ENCODE results near the gene JDP2.

Gene JDP2

DNA sequence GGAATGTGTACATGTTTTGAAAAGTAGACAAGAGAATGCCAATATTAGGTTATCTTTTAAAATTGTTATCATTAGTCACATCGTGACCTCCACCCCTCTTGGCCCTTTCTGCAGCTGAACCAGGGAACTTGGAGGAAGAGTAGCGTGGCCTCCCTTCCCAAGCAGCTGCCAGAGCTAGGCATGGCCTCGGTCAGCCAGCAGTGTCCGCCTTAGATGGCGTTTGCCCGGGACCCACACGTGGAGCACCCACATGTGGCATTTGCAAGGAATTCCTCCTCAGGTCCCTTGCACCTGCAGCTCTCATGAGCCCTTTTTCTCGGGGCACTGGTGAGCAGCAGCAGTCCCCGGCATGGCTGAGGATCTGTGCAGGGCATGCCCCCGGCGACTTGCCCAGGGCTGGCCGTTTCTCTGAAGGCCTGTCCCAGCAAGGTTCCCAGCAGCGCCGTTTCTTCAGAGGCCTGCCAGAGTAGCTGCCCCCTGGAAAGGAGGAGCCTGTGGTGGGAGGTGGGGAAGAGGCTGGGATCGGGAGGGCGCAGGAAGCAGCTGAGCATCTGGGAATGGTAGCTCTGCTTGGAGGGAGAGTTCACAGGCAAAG, 10.8 kb downstream of the JDP2 start:
- DNase-seq, result no peak

DNA sequence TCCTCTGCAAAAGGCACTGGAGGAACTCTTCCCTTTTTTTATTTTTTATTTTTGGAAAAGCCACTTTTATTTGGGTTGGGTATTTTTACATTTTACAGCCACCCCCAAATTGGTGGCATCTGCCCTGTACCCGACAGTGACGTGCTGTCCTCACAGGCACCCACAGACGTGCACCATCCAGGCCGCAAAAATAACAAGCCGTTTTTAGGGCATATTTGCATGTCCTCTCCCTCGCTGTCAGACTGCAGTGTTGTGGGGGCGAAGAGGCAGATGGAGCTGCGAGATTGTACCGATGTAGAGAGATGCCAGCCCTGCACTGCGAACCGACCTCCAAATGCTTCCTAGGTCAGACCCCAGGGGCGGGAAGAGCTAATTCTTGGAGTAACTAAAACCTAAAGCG, 12.2 kb downstream of the JDP2 start:
- DNase-seq, result no peak

DNA sequence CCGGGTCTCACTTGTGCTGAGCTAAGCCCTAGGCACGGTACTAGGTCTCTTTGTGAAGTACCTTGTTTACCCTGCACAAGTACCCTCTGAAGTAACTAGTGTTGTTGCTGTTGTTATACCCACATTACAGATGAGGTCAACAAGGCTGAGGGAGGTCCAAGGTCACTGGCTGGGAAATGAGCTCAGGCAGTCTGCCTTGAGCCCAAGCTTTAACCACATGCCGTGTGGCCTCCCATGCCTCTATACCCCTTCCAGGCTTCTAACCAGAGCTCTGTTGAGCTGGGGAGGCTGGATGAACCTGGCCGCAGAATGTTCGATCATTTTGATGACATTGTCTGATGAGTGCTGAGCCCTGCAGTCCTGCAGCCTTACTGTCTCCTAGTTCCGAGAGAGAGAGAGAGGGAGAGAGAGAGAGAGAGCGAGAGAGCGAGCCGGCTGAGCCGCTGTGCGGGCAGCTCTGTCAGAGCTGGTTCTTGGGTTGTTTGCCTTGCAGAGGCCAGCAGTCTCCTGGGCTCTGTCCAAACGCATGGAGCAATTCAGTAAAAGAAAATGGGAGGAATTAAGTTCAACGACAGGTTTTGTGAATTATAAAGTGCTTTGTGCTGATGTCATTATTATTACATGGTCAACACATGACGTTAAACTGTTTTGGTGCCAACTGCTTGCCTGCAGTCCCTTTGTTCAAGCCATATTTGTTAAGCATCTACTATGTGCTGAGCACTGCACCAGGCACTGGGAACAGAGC, 13.1 kb downstream of the JDP2 start:
- no peak for DNase-seq

DNA sequence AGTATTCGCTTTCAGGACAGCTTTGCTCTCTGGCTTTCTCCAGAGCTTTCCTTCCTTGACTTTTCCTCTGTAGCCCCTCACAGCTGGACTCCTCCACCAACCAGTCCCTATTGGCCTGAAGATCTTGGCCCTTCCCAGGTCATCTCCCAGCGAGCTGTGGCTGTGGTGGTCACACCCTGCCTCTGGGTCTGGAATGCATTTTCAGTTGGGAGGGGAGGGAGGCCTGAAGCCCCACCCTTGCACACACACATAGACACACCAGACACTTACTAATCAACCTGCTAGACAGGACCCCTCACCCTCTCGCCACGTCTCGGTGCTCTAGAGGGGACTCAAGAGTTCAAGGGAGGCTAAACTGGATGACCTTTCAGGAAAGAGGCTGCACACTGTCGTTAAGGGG, 13.9 kb downstream of the JDP2 start:
- DNase-seq, result no peak

DNA sequence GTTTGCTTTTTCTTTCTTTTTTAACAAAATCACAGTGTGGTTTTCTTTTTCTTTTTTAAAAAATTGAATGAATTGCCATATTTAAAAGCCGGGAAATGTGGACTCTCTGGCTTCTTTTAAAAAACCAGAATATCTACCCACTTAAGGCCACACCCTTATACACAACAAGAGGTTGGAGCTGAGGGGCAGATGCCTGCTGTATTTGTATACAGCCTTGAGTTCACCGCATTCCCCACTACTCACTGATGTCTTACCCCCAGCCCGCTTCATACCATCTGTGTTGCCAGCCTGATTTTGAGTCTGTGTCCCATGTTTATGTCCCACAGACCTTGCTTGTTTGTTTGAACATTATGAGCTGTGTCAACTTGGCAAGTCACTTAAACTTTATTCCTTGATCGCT, 14.3 kb downstream of the JDP2 start:
- DNase-seq, result no peak

DNA sequence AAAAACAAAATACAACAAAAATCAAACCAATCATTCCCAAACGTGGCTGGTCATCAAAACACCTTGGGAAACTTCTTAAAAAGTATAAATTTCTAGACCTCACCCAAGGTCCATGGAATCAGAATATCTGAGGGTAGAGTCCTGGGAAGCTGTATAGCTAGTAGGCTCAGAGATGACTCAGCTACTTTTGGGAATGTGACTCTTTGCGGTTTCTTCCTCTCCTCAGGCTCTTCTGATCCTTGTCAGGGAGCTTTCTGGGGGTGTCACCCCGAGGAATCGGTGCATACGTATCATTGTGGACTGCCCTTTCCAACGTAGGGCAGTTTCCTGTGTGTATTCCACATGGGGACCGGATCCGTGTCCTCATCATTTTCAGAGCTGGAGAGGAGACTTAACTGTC, 14.8 kb downstream of the JDP2 start:
- DNase-seq, result no peak

DNA sequence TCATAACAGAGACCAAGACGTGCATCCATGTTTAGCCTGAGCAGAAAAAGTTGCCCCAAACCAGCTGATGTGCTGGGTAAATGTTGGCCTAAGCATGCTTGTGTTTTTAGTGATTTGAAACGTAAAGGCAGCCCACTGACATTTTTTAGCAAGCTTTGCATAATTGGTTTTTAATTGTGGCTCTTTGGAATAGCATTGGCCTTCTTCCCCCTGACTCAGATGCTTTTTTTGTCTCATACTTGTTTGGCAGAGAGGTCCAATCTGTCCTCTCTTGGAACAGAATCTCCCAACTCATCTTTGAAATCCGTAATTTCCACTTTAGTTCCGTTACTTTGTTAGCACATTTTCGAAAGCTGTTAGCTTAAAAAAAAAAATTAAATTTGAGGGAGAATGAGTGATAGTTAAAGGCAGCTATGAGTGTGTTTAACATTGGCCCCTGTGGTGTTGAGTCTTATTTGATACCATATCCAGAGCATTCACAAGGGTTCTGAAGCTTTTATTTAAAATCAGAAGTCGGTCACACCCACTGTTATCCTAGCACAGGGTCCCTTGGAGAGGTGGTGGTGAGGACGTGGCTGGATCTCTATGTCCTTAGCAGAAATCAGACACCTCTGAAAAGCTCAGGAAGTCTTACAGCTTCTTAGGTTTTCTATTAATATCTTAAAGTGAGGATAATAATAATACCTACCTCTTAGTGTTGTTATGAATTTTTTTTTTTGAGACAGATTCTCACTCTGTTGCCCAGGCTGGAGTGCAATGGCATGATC, 15.6 kb downstream of the JDP2 start:
- no peak for DNase-seq

DNA sequence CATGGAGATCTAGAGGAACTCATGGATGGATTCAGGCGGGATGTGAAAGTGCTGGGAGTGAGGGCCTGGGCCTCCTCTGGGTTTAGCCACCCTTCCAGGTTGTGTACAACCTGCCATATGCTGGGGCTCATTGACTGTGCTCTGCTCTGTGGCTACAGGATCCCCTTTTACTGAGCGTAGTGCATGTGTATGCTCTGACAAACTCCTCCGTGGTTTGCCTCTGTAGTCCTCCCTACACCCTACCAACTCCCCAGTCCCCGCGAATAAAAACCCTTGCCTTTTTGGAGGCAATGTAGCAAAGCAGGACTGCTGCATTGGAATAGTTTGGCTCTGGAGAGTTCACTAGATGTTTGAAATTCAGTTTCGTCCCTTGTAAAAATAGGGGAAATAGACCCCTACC, 17.4 kb downstream of the JDP2 start:
- no peak for DNase-seq

DNA sequence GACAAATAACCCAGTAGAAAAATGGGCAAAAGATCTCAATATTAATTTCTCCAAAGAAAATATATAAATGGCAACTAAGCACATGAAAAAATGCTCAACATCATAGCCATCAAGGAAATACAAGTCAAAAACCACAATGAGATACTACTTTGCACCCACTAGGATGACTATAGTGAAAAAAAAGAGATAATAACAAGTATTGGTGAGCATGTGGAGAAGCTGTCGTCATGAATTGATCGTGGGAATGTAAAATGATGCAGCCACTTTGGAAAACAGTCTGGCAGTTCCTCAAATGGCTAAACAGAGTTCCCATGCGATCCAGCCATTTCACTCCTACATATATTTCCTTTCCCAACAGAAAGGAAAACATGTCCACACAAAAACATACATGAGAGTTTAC, 18.1 kb downstream of the JDP2 start:
- no peak for DNase-seq

DNA sequence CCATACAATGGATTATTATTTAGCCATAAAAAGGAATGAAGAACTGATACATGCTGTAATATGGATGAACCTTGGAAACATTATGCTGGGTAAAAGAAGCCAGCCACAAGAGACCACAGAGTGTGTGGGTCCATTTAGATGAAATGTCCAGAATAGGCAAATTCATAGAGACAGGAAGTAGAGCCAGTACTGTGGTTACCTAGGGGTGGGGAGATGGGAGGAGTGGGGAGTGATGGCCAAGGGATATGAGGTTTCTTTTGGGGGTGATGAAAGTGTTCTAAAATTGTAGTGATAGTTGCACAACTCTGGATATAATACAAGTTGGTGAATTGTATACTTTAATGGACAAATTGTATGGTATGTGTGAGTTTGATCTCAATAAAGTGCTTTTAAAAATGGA, 18.6 kb downstream of the JDP2 start:
- DNase-seq, result no peak

DNA sequence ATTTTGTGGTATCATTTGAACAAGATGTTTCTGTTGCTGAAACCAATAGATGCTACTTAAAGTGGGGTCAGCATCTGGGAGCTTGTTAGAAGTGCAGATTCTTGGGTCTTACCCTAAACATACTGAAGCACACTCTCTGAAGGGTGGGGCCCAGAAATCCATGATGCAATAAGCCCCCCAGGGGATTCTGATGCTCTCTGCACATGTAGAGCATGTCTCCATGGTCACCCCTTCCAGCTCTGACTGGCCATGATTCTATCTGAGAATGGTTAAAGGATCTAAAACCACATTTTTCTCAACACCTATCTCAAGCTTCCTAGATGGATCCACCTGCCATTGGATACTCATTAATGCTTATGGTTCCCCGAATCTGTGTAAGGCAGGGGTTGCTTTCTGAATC, 20.4 kb downstream of the JDP2 start:
- DNase-seq, result no peak

DNA sequence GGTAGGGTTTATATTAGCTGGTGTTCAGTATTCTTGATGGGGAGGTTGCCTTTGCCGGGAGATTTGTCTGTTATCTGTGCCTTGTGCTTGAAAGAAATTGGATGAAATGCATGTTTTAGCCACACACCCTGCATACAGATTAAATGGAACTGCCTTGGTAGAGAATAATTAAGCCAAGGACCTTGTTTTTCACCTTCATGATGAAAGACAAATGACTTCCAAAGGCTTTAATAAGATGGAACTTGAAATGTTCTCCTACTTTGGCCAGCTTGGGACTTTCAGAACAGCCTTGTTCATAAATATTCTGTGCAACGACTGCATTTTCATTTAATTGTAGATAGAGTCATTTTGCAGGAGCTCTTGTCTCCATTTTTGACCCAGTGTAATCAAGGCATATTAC, 21.2 kb downstream of the JDP2 start:
- no peak for DNase-seq

DNA sequence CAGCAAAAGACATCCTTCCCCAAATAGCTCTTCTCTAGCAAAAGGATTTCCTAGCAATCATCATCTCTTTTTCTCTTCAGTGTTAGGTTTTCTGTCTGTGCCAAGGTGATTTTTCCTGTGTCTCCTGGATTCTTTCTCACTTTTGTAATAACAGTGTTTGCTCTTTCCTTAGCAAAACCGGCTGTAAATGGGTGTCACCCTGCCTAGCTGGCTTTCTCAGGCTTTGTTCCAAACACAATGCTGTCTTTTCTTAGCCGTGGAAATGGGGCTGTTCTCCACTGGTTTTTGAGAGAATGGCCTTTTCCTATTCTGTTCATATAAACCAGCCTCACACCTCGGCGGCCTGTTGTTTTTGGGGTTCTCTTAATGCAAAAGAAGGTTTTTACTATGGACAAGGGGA, 21.9 kb downstream of the JDP2 start:
- no peak for DNase-seq

DNA sequence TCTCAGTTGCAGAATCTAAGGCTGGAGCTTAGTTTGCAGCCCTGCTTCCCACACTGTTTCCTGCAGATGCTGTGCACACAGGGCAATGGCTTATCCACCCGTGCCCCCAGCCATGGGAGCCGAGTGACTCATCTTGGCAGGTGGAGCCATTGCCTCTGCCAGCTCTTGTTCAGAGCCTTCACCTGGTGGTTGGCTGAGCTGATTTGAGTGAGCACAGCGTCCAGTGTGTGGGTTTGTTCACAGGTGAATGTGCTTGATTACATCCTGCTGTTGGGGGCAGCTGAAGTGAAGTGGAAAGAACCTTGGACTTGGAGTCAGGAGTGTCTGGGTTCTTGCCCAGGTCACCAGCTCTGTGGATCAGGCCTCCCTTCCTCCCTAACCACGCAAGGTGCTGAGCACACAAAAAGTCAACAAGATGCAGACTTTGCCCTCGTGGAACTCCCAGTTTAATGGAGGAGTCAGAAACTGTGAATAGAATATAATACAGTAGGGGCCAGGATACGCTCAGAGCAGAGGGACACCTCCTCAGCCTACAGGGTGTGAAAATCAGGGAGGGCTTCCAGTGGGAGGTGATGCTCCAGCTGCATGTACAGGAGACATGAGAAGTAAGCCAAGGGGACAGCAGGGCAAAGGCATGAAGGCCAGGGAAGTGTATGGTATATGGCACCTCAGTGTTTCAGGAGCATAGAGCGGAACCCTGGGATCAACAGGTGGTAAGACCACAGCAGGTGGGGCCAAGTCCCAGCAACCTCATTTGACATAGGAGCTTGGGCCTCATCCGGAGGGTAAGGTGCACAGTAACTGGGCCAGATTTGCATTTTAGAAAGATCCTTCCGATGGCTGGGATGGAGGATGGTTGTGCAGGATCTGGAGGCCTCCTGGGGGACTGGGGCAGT, 22.8 kb downstream of the JDP2 start:
- no peak for DNase-seq

DNA sequence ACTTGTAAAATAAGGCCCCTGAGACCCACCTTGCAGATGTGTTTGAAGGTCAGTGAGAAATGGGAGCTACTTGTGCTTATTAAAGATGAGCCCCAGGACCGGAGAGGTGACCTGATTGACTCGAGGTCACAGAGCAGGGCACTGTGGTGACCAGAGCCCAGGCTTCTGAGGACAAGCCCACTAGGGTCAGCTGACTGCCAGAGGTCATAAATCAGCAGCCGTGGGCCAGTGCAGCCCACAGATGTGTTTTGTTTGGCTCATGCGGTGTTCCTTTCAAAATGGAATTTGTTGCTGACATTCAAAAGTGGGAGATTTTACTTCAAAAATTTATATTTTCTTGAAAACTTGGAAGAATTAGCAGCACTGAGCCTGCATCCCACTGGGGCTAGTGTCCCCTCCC, 24.5 kb downstream of the JDP2 start:
- DNase-seq, result no peak

DNA sequence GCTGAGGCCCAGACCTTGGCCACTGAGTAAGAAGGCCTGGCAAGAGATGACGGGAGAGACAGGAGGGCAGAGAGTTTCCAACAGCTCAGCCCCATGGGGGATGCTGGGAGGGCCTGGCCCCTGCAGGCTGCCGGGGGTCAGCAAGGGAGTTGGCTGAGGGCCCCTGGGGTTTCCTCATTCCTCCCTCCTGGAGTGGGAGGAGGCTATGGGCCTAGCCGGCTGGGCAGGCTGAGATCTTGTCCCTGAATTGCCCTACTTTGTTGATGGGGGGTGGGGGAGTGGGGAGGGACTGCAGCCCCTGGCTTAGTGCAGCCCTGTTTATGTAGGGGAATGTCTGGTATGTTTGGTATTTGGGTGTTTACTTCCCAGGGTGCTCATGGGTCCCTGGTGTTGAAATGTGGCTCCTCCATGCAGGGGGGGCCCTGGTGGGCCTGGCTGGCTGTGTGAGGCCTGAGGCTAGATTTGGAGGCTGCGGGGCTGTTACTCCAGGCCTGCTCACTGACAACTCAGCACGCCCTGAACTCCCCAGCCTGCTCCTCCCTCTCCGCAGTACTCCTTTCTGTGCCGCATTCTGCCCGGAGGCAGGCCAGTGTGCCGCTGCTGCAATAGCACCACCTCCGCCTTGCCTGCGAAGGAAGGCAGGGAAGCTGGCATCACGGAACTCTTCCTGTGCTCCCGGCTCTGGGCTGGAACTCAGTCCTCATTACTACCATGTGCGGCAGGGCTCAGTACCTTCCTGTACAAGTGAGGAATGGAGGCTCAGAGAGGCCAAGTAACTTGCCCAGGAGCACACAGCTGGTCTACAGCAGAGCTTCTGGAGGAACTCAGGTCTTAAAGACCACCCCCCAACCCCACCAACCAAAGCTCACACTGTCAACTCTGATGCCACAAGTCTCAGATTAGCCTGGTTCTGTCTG, 25.3 kb downstream of the JDP2 start:
- no peak for DNase-seq

DNA sequence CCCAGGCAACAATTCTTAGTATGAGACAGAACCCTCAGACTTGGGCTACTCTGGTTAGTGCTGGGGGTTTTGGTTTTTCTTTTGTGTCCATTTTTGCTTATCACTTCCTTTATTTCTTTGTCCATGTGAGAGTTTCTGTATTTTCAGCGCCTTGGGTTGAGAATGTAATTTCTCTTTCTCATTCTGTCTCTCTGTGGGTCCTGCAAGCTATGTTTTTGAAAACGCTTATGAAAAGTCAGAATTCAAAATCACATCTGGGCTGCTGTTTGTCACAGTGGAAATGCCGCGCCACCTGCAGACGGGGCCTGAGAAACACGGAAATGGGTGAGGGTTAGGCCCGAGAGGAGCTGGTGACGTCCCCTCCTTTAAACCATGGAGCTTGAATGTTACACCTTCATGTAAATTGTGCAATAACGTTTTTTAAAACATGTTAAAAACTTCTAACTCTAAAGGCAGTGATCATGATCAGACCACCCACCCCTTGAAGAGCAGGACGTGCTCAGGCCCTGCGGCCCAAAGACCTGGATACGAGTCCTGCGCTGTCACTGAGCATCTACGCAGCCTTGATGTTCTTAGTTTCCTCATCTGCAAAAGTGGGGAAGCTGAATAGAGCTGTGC, 26.1 kb downstream of the JDP2 start:
- DNase-seq, result peak in 1 of 5 donors; percentile 3

DNA sequence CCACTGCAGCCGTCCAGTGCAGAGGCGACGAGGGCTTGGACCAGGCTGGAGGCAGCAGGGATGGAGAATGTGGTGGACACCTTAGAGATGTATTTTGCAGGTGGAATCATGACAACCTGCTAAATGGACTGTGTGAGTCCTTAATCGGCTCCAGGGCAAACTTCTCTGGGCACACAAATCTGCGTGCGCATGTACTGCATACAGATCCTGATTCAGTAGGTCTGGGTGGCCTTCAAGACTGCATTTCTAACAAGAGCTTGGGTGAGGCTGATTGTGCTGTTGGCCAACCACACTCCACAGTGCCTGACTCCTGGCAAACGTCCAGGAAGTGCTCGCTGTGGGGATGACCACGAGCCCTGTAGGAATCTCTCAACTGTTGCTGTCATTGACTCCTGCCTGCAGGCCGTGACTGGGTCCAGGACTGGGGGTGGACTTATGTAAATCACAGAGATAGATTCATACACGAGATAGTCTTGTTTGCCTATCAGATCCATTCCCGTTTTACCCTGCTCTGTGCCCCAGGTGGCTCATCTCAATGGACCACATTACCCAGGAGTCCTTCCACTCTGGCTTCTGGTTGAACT, 27.2 kb downstream of the JDP2 start:
- DNase-seq, result no peak

DNA sequence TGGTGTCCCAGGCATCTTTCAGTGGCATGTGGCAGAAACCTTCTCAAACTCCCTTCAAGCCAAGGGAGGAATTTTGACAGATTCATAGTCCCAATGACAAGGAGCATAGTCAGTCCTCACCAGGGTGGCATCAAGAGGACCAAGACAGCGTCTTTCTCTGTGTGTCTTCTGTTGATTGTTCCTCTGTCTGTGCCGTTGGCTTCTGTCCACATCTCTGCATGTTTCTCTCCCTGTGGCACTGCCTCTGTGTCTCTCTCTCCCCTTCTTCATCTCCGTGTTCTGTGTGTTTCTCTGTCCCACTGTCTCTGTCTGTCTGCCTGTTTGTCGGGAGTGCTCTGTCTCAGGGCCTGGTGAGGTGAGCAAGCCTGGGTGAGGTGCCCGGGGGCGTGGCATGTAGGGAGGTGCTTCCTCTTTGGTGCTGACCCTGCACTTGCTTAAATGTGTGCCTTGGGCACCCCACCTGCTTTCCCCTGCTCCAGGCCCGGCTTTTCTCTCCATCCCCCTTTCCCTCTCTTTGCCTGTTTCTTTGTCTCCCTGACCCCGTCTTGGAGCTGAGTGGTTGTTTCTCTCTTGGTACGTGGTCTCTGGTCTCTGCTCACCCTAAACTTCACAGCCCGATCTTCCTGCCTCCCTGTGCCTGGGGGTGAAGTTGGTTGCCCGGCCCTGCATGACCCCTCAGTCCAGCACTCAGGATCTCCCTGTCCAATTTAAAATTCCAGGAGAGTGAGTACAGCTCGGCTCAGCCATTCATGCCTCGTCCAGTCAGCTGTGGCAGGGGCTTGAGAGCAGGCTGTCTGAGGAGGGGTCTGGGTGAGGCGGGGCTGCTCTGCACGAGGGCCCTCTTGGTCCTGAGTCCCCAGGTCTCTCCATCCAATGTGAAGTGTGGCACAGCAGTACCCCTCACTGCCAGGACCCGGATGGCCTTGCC, 28.5 kb downstream of the JDP2 start:
- DNase-seq, result no peak

DNA sequence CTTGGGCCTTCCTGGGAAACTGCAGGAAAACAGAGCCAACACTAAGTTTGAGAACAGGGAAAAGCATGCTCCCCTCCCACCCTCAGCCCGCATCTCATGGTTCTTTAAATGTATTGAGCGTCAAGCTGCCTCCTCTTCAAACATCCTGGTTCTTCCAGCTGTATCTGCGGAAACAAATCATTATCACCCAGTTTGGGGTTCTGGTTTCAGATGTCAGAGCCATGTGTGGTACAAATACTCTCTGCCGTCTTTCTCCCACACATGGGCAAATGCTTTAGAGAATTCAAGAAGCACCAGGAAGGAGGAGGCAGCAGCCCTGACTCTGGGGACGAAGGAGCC, 29.1 kb downstream of the JDP2 start:
- DNase-seq, result no peak

All from T-helper 1 cell (primary cell).